HepG2 (cell line): ENCODE results near the gene GARIN5A. TPM values are rescaled to one million over a fixed set of nuclear protein-coding genes. Genes with fewer than 3 reads are reported as not detected.

Experiments
- ATF7 ChIP-seq, 2 experiments: fragments of 450-650 bp in 1 of 2; sonication (generic) in 1 of 2; formaldehyde crosslinking in 1 of 2; IDR thresholded peaks; 2 replicates each; pipeline versions ENCODE4 v1.4.0 to v1.6.1; 2016 to 2020; ENCODE audit warnings: antibody characterized with exemption in 1 of 2, mild to moderate bottlenecking in 1 of 2, missing genetic modification reagents in 1 of 2
- CEBPB ChIP-seq: IDR thresholded peaks from 2 replicates; pipeline ENCODE4 v1.6.1; 2011; ENCODE audit warnings: low read depth, low read length, improper control_type of control experiment, borderline replicate concordance
- FOXA1 ChIP-seq, 2 experiments: fragments of 450-650 bp in 1 of 2; sonication (generic) in 1 of 2; formaldehyde crosslinking in 1 of 2; IDR thresholded peaks; 2 replicates each; pipeline versions ENCODE4 v1.4.0 to v1.6.1; 2016 to 2020; ENCODE audit warnings: missing genetic modification reagents in 1 of 2
- KLF15 ChIP-seq: sonication (generic); formaldehyde crosslinking; IDR thresholded peaks from 2 replicates; pipeline ENCODE4 v1.8.1; 2023; ENCODE audit warnings: borderline replicate concordance, mild to moderate bottlenecking, inconsistent platforms, missing genetic modification reagents, mixed read lengths
- MTF1 ChIP-seq: sonication (generic); formaldehyde crosslinking; IDR thresholded peaks from 2 replicates; pipeline ENCODE4 v1.5.0; 2020; ENCODE audit warnings: missing genetic modification reagents
- PCBP1 ChIP-seq: fragments of 200-400 bp; formaldehyde crosslinking; IDR thresholded peaks from 2 replicates; pipeline ENCODE4 v1.6.1; 2017; ENCODE audit warnings: mild to moderate bottlenecking, low read depth, low read length, borderline replicate concordance
- SOX13 ChIP-seq, 3 experiments: fragments of 450-650 bp in 1 of 3; sonication (generic) in 1 of 3; formaldehyde crosslinking in 1 of 3; IDR thresholded peaks in 2 of 3; conservative IDR thresholded peaks in 1 of 3; 2 replicates each; pipeline versions ENCODE4 v1.5.0 to v1.6.1; 2016 to 2020; ENCODE audit warnings: antibody characterized with exemption in 1 of 3, mild to moderate bottlenecking in 1 of 3, missing compliant biosample characterization in 1 of 3, missing genetic modification reagents in 1 of 3, moderate library complexity in 1 of 3
- TSC22D2 ChIP-seq: sonication (generic); formaldehyde crosslinking; IDR thresholded peaks from 2 replicates; pipeline ENCODE4 v1.5.1; 2020; ENCODE audit warnings: missing genetic modification reagents, mild to moderate bottlenecking, borderline replicate concordance
- ZNF160 ChIP-seq: sonication (generic); formaldehyde crosslinking; IDR thresholded peaks from 2 replicates; pipeline ENCODE4 v1.8.0; 2022; ENCODE audit warnings: mild to moderate bottlenecking, inconsistent platforms, missing genetic modification reagents
- ZNF382 ChIP-seq: sonication (generic); formaldehyde crosslinking; IDR thresholded peaks from 2 replicates; pipeline ENCODE4 v1.5.0; 2020; ENCODE audit warnings: missing genetic modification reagents, mild to moderate bottlenecking, borderline replicate concordance
- ZNF530 ChIP-seq: sonication (generic); formaldehyde crosslinking; IDR thresholded peaks from 2 replicates; pipeline ENCODE4 v1.5.0; 2020; ENCODE audit warnings: low read depth, mild to moderate bottlenecking, missing genetic modification reagents
- ZNF556 ChIP-seq: sonication (generic); formaldehyde crosslinking; IDR thresholded peaks from 2 replicates; pipeline ENCODE4 v1.4.0; 2020; ENCODE audit warnings: mild to moderate bottlenecking, missing genetic modification reagents, borderline replicate concordance
- ZNF567 ChIP-seq: sonication (generic); formaldehyde crosslinking; IDR thresholded peaks from 2 replicates; pipeline ENCODE4 v1.8.1; 2023; ENCODE audit warnings: mild to moderate bottlenecking, missing genetic modification reagents, borderline replicate concordance
- ZNF75D ChIP-seq: sonication (generic); formaldehyde crosslinking; IDR thresholded peaks from 2 replicates; pipeline ENCODE4 v1.8.1; 2023; ENCODE audit warnings: missing genetic modification reagents, mild to moderate bottlenecking, borderline replicate concordance
- ZSCAN12 ChIP-seq: sonication (generic); formaldehyde crosslinking; IDR thresholded peaks from 2 replicates; pipeline ENCODE4 v1.9.0; 2021; ENCODE audit warnings: mild to moderate bottlenecking, missing genetic modification reagents
- polyA plus RNA-seq, 8 experiments: library from polyadenylated mRNA; depleted of rRNA in 3 of 8; stranded (reverse) in 7 of 8; unstranded in 1 of 8; fragments of >200 nt; fragmentation: Illumina TruSeq in 4 of 8; extraction: Trizol in 4 of 8; gene quantifications; 2 replicates each; pipeline versions ENCODE4 v1.2.1 to v1.2.3, GENCODE V29; 2011 to 2016; ENCODE audit warnings: low read depth in 4 of 8, missing spikeins in 1 of 8, mixed read lengths in 1 of 8; ENCODE audit not compliant: insufficient read depth in 1 of 8
- total RNA-seq, 5 experiments: library from RNA; depleted of rRNA; stranded (reverse); fragments of >200 nt; fragmentation: Illumina TruSeq; extraction: Trizol; gene quantifications; 2 replicates each; pipeline ENCODE4 v1.2.3, GENCODE V29; 2016; ENCODE audit warnings: low read depth in 1 of 5
- TF ChIP-seq, protein P1 (sequence below): sonication (generic); formaldehyde crosslinking; IDR thresholded peaks from 2 replicates; pipeline ENCODE4 v1.4.0; 2020; ENCODE audit warnings: missing genetic modification reagents
- TF ChIP-seq, protein P2 (sequence below): fragments of 450-650 bp; IDR thresholded peaks from 2 replicates; pipeline ENCODE4 v1.6.1; 2017
- TF ChIP-seq, protein P3 (sequence below): sonication (generic); formaldehyde crosslinking; IDR thresholded peaks from 2 replicates; pipeline ENCODE4 v1.5.0; 2020; ENCODE audit warnings: missing genetic modification reagents, mild to moderate bottlenecking, borderline replicate concordance
- TF ChIP-seq, protein P4 (sequence below): sonication (generic); formaldehyde crosslinking; IDR thresholded peaks from 2 replicates; pipeline ENCODE4 v1.5.0; 2020; ENCODE audit warnings: mild to moderate bottlenecking, low read depth, missing genetic modification reagents, borderline replicate concordance

GARIN5A gene
- total and polyA plus RNA-seq, 2 of the 13 experiments (the other 11 are each of a cell fraction or from before 2014, with no cell fraction given) = not detected

DNA sequence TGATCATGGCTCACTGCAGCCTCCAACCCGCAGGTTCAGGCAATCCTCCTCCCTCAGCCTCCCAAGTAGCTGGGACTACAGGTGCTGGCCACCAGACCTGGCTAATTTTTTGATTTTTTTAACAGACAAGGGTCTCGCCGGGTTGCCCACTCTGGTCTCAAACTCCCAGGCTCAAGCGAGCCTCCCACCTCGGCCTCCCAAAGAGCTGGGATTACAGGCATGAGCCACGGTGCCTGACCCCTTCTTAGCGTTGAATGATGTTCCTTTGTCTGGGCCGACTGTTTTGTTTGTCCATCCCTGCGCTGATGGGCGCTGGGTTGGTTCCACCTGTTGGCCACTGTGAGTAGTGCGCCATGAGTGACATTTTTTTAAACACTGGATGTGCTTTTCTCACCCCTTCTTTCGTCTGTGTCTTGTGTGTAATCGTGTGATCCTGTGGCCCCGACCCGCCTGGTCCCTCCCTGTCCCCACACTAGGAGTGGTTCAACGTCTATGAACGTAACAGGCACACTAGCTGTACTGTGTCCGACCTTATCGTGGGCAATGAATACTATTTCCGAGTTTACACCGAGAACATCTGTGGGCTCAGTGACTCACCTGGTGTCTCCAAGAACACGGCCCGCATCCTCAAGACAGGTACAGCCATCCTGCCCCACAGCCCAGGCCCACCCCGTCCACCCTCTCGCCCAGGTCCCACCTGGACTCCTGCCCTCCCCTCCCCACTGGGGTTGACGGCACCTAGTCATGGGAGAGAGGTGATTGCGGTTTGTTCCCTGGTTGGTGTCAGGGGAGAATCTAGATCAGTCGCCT is 15.4 kb downstream of the GARIN5A start (continued):
- TF ChIP-seq PCBP1 = no peak
- no peak for TF ChIP-seq MTF1
- TF ChIP-seq SOX13 (IDR thresholded peaks at IDR 0.05) = no peak
- peak in 1 of 2 experiments; percentile 53; a peak in 2 of 4 replicates for TF ChIP-seq SOX13 (CRISPR knock-in tag; conservative IDR thresholded peaks at IDR 0.05 in 1 of 2, IDR thresholded peaks at IDR 0.05 in 1 of 2)
- TF ChIP-seq, protein P1, sequence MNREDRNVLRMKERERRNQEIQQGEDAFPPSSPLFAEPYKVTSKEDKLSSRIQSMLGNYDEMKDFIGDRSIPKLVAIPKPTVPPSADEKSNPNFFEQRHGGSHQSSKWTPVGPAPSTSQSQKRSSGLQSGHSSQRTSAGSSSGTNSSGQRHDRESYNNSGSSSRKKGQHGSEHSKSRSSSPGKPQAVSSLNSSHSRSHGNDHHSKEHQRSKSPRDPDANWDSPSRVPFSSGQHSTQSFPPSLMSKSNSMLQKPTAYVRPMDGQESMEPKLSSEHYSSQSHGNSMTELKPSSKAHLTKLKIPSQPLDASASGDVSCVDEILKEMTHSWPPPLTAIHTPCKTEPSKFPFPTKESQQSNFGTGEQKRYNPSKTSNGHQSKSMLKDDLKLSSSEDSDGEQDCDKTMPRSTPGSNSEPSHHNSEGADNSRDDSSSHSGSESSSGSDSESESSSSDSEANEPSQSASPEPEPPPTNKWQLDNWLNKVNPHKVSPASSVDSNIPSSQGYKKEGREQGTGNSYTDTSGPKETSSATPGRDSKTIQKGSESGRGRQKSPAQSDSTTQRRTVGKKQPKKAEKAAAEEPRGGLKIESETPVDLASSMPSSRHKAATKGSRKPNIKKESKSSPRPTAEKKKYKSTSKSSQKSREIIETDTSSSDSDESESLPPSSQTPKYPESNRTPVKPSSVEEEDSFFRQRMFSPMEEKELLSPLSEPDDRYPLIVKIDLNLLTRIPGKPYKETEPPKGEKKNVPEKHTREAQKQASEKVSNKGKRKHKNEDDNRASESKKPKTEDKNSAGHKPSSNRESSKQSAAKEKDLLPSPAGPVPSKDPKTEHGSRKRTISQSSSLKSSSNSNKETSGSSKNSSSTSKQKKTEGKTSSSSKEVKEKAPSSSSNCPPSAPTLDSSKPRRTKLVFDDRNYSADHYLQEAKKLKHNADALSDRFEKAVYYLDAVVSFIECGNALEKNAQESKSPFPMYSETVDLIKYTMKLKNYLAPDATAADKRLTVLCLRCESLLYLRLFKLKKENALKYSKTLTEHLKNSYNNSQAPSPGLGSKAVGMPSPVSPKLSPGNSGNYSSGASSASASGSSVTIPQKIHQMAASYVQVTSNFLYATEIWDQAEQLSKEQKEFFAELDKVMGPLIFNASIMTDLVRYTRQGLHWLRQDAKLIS (CRISPR knock-in tag) = no peak
- no peak for TF ChIP-seq ATF7 (IDR thresholded peaks at IDR 0.05)
- TF ChIP-seq ATF7 (CRISPR knock-in tag; IDR thresholded peaks at IDR 0.05) = 0 out of 2 replicates have a peak, but pooled peaks have one; percentile 18
- no peak for TF ChIP-seq TSC22D2 (CRISPR knock-in tag)
- TF ChIP-seq, protein P2, sequence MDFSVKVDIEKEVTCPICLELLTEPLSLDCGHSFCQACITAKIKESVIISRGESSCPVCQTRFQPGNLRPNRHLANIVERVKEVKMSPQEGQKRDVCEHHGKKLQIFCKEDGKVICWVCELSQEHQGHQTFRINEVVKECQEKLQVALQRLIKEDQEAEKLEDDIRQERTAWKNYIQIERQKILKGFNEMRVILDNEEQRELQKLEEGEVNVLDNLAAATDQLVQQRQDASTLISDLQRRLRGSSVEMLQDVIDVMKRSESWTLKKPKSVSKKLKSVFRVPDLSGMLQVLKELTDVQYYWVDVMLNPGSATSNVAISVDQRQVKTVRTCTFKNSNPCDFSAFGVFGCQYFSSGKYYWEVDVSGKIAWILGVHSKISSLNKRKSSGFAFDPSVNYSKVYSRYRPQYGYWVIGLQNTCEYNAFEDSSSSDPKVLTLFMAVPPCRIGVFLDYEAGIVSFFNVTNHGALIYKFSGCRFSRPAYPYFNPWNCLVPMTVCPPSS = no peak
- TF ChIP-seq ZNF75D (CRISPR knock-in tag) = no peak
- no peak for TF ChIP-seq FOXA1 (IDR thresholded peaks at IDR 0.05)
- 0 out of 2 replicates have a peak, but pooled peaks have one; percentile 3 for TF ChIP-seq FOXA1 (CRISPR knock-in tag; IDR thresholded peaks at IDR 0.05)
- TF ChIP-seq, protein P3, sequence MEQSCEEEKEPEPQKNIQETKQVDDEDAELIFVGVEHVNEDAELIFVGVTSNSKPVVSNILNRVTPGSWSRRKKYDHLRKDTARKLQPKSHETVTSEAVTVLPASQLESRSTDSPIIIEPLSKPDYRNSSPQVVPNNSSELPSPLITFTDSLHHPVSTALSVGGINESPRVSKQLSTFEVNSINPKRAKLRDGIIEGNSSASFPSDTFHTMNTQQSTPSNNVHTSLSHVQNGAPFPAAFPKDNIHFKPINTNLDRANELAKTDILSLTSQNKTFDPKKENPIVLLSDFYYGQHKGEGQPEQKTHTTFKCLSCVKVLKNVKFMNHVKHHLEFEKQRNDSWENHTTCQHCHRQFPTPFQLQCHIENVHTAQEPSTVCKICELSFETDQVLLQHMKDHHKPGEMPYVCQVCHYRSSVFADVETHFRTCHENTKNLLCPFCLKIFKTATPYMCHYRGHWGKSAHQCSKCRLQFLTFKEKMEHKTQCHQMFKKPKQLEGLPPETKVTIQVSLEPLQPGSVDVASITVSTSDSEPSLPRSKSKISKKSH (CRISPR knock-in tag) = no peak
- TF ChIP-seq ZNF160 (CRISPR knock-in tag) = no peak
- TF ChIP-seq ZNF567 (CRISPR knock-in tag) = no peak
- TF ChIP-seq KLF15 (CRISPR knock-in tag) = no peak
- no peak for TF ChIP-seq ZNF530 (CRISPR knock-in tag)
- TF ChIP-seq ZNF382 (CRISPR knock-in tag) = no peak
- TF ChIP-seq, protein P4, sequence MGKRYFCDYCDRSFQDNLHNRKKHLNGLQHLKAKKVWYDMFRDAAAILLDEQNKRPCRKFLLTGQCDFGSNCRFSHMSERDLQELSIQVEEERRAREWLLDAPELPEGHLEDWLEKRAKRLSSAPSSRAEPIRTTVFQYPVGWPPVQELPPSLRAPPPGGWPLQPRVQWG (CRISPR knock-in tag) = no peak
- TF ChIP-seq ZNF556 (CRISPR knock-in tag) = no peak
- no peak for TF ChIP-seq CEBPB
- TF ChIP-seq ZSCAN12 (CRISPR knock-in tag) = no peak
